MM.1S (cell line): ENCODE measurements around the gene JADE2.

Experiments used
- DNase-seq: peaks from one replicate; pipeline ENCODE4 v3.0.0-alpha.2; 2015
- H2AFZ ChIP-seq: fragments of 300-600 bp; sonication (generic); 2 replicates; pipeline ENCODE4 v1.6.0; 2016; ENCODE audit warnings: antibody characterized with exemption, low read length
- H3F3A ChIP-seq: fragments of 300-600 bp; sonication (generic); 2 replicates; pipeline ENCODE4 v1.6.1; 2016; ENCODE audit warnings: mild to moderate bottlenecking, antibody characterized with exemption, low read length, moderate library complexity, mixed read lengths; ENCODE audit not compliant: insufficient read depth
- H3K27ac ChIP-seq: fragments of 300-600 bp; sonication (generic); 2 replicates; pipeline ENCODE4 v1.5.1; 2016; ENCODE audit warnings: mild to moderate bottlenecking, low read length
- H3K27me3 ChIP-seq: fragments of 300-600 bp; sonication (generic); replicated peaks from 2 replicates; pipeline ENCODE4 v1.6.0; 2016; ENCODE audit warnings: low read length; ENCODE audit not compliant: insufficient read depth
- H3K36me3 ChIP-seq: fragments of 300-600 bp; sonication (generic); replicated peaks from 2 replicates; pipeline ENCODE4 v1.6.1; 2016; ENCODE audit warnings: mild to moderate bottlenecking, low read length, mixed read lengths; ENCODE audit not compliant: insufficient read depth
- H3K4me1 ChIP-seq: fragments of 300-600 bp; sonication (generic); 2 replicates; pipeline ENCODE4 v1.6.1; 2016; ENCODE audit warnings: low read length, mixed read lengths
- H3K4me2 ChIP-seq: fragments of 300-600 bp; sonication (generic); 2 replicates; pipeline ENCODE4 v1.6.0; 2016; ENCODE audit warnings: low read depth, low read length
- H3K4me3 ChIP-seq: fragments of 300-600 bp; sonication (generic); 2 replicates; pipeline ENCODE4 v1.5.1; 2016; ENCODE audit warnings: low read length, mixed read lengths
- H3K79me2 ChIP-seq: fragments of 300-600 bp; sonication (generic); 2 replicates; pipeline ENCODE4 v1.6.1; 2016; ENCODE audit warnings: mixed run types, low read length, mixed read lengths
- H3K9ac ChIP-seq: fragments of 300-600 bp; sonication (generic); 2 replicates; pipeline ENCODE4 v1.6.1; 2016; ENCODE audit warnings: low read length, mixed read lengths
- H3K9me2 ChIP-seq: fragments of 300-600 bp; sonication (generic); replicated peaks from 2 replicates; pipeline ENCODE4 v1.6.1; 2016; ENCODE audit warnings: mild to moderate bottlenecking, low read length, mixed read lengths; ENCODE audit not compliant: insufficient read depth
- H3K9me3 ChIP-seq: fragments of 300-600 bp; sonication (generic); replicated peaks from 2 replicates; pipeline ENCODE4 v1.6.1; 2016; ENCODE audit warnings: mild to moderate bottlenecking, low read length, mixed read lengths; ENCODE audit not compliant: insufficient read depth
- H4K20me1 ChIP-seq: fragments of 300-600 bp; sonication (generic); 2 replicates; pipeline ENCODE4 v1.6.1; 2016; ENCODE audit warnings: mild to moderate bottlenecking, low read length, moderate library complexity, mixed read lengths; ENCODE audit not compliant: insufficient read depth
- EZH2 ChIP-seq: fragments of 300-600 bp; sonication (generic); optimal IDR thresholded peaks from 2 replicates; pipeline ENCODE3; 2017; ENCODE audit warnings: low read depth, mild to moderate bottlenecking, antibody characterized with exemption, low read length, mixed read lengths
- EZH2phosphoT487 ChIP-seq: fragments of 300-600 bp; sonication (generic); IDR thresholded peaks from 2 replicates; pipeline ENCODE4 v1.6.1; 2018; ENCODE audit warnings: antibody characterized with exemption, low read length
- TF ChIP-seq, protein P1 (sequence below): fragments of 300-600 bp; sonication (generic); IDR thresholded peaks from 2 replicates; pipeline ENCODE4 v1.5.1; 2016; ENCODE audit warnings: antibody characterized with exemption, low read length, mixed read lengths

The JADE2 gene

GRCh38 chr5:134563221-134563620 lies 37.8 kb downstream of the JADE2 start:
- no peak for DNase-seq
- no peaks in the 10 kb centered on the region for H3K9me3 ChIP-seq
- no peaks in the 10 kb centered on the region for H3K79me2 ChIP-seq
- no peak overlapping the region for H3K4me3 ChIP-seq
- no peaks in the 10 kb centered on the region for H3F3A ChIP-seq
- peaks cover under 1% of the 10 kb centered on the region; the same call in 1 of the 2 replicates for H3K4me1 ChIP-seq
- H3K9ac ChIP-seq: no peak overlapping the region
- no peak overlapping the region for H3K4me2 ChIP-seq
- H3K9me2 ChIP-seq: no peaks in the 10 kb centered on the region
- no peaks in the 10 kb centered on the region for H4K20me1 ChIP-seq
- H3K27ac ChIP-seq: no peak overlapping the region
- TF ChIP-seq, protein P1, sequence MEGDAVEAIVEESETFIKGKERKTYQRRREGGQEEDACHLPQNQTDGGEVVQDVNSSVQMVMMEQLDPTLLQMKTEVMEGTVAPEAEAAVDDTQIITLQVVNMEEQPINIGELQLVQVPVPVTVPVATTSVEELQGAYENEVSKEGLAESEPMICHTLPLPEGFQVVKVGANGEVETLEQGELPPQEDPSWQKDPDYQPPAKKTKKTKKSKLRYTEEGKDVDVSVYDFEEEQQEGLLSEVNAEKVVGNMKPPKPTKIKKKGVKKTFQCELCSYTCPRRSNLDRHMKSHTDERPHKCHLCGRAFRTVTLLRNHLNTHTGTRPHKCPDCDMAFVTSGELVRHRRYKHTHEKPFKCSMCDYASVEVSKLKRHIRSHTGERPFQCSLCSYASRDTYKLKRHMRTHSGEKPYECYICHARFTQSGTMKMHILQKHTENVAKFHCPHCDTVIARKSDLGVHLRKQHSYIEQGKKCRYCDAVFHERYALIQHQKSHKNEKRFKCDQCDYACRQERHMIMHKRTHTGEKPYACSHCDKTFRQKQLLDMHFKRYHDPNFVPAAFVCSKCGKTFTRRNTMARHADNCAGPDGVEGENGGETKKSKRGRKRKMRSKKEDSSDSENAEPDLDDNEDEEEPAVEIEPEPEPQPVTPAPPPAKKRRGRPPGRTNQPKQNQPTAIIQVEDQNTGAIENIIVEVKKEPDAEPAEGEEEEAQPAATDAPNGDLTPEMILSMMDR: no peak
- no peak for TF ChIP-seq EZH2
- TF ChIP-seq EZH2phosphoT487: no peak
- no peaks in the 10 kb centered on the region for H3K27me3 ChIP-seq
- H2AFZ ChIP-seq: no peak overlapping the region
- H3K36me3 ChIP-seq: no peaks in the 10 kb centered on the region

DNA sequence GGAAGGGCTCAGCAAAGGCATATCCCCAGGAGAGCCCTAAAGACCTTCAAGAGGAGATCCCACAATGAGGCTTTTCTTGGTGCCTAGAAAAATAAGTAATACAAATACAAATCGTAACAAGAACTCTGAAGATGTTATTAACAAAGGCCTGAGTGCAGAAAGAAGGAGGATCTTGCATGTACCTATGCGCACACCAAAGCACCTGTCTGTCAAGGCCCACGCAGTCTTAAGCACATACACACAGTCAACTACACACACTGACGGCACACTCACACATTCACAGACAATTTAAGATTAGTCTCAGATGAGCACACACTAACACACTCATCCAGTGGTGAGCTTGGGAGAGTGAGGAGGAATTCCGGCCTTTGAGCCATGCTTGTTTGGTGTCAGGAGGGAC lies 38.5 kb downstream of the JADE2 start:
- no peaks in the 10 kb centered on the region for H3K9me2 ChIP-seq
- no peaks in the 10 kb centered on the region for H3K27me3 ChIP-seq
- H3K4me3 ChIP-seq: no peak overlapping the region
- no peaks in the 10 kb centered on the region for H3K36me3 ChIP-seq
- H3K79me2 ChIP-seq: 0 out of 2 replicates have a peak, but pooled peaks cover under 1% of the 10 kb centered on the region
- H4K20me1 ChIP-seq: no peaks in the 10 kb centered on the region
- no peak overlapping the region for H2AFZ ChIP-seq
- peaks cover 8% of the 10 kb centered on the region for H3K4me1 ChIP-seq
- no peaks in the 10 kb centered on the region for H3F3A ChIP-seq
- TF ChIP-seq EZH2 (no peak), EZH2phosphoT487 (no peak)
- TF ChIP-seq, protein P1: no peak
- no peak overlapping the region for H3K27ac ChIP-seq
- H3K9me3 ChIP-seq: no peaks in the 10 kb centered on the region
- H3K4me2 ChIP-seq: no peak overlapping the region
- H3K9ac ChIP-seq: no peak overlapping the region
- DNase-seq: no peak

DNA sequence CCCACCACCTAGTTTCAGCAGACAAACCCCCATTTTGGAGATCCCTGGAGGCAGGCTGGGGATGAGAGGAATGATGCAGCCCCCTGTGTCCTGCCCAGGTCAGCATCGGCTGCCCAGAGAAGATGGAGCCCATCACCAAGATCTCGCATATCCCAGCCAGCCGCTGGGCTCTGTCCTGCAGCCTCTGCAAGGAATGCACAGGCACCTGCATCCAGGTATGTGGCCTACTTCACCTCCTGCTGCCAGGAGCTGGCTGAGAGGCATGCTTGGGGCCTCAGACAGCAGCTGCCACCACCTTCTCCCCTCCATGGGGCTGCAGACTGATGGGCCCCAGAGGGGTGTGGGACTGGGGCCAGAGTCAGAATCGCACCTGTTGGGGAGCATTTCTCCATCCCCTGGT lies 38.9 kb downstream of the JADE2 start:
- H3K27ac ChIP-seq: no peak overlapping the region
- H4K20me1 ChIP-seq: no peaks in the 10 kb centered on the region
- no peak overlapping the region for H3K4me3 ChIP-seq
- no peaks in the 10 kb centered on the region for H3K9me2 ChIP-seq
- H3K36me3 ChIP-seq: no peaks in the 10 kb centered on the region
- no peak for TF ChIP-seq EZH2
- TF ChIP-seq, protein P1: no peak
- H2AFZ ChIP-seq: no peak overlapping the region
- no peak for DNase-seq
- no peak overlapping the region for H3K4me2 ChIP-seq
- no peaks in the 10 kb centered on the region for H3F3A ChIP-seq
- H3K4me1 ChIP-seq: peaks cover 9% of the 10 kb centered on the region
- 0 out of 2 replicates have a peak, but pooled peaks cover 5% of the 10 kb centered on the region for H3K79me2 ChIP-seq
- H3K9me3 ChIP-seq: no peaks in the 10 kb centered on the region
- H3K27me3 ChIP-seq: no peaks in the 10 kb centered on the region
- no peak overlapping the region for H3K9ac ChIP-seq
